Superior temporal gyrus (tissue), 1 donor: ENCODE data around the gene RUNX2.

Experiments
- DNase-seq: peaks from one replicate; pipeline ENCODE4 v3.0.0-alpha.2; 2016; ENCODE audit errors: extremely low spot score

RUNX2 gene

GRCh38 chr6:45704056-45704800, 376.1 kb downstream of the RUNX2 start:
- no peak for DNase-seq

GRCh38 chr6:45705137-45705855, 377.2 kb downstream of the RUNX2 start:
- DNase-seq: no peak

- no peak for DNase-seq
These were observed 378.2 kb downstream of the RUNX2 start for GRCh38 chr6:45706319-45706718.

GRCh38 chr6:45707176-45707575, 379.0 kb downstream of the RUNX2 start:
- DNase-seq: no peak

- DNase-seq: no peak
These were observed 381.7 kb downstream of the RUNX2 start for GRCh38 chr6:45709781-45710220.

GRCh38 chr6:45710304-45710821, 382.2 kb downstream of the RUNX2 start:
- no peak for DNase-seq

- no peak for DNase-seq
These were observed 383.9 kb downstream of the RUNX2 start for GRCh38 chr6:45712076-45712475.

- no peak for DNase-seq
These were observed 384.7 kb downstream of the RUNX2 start for GRCh38 chr6:45712786-45713185.
